Neural cell (in vitro differentiated cells): ENCODE measurements around the gene KRT7. TPM values are rescaled to one million over a fixed set of nuclear protein-coding genes. Genes with fewer than 3 reads are reported as not detected.

ENCODE experiments used
- H2AFZ ChIP-seq: fragments of 200-600, 300-800 bp; sonication (generic), shearing (Covaris generic); 2 replicates; pipeline ENCODE4 v1.6.0; 2014; ENCODE audit warnings: low read depth, mild to moderate bottlenecking, antibody characterized with exemption, low read length, moderate library complexity
- H3F3A ChIP-seq: fragments of 200-600 bp; shearing (Covaris generic); 2 replicates; pipeline ENCODE4 v1.6.1; 2016; ENCODE audit warnings: mild to moderate bottlenecking, moderate library complexity, mixed read lengths, antibody characterized with exemption, low read length; ENCODE audit not compliant: insufficient read depth, poor library complexity, severe bottlenecking
- H3K27ac ChIP-seq: fragments of 200-600, 300-800 bp; sonication (generic), shearing (Covaris generic); 2 replicates; pipeline ENCODE4 v1.5.1; 2014; ENCODE audit warnings: mild to moderate bottlenecking, low read length, moderate library complexity
- H3K27me3 ChIP-seq: fragments of 300-800, 200-600 bp; sonication (generic), shearing (Covaris generic); 2 replicates; pipeline ENCODE4 v1.6.0; 2014; ENCODE audit warnings: mild to moderate bottlenecking, low read depth, low read length, moderate library complexity; ENCODE audit not compliant: insufficient read depth
- H3K36me3 ChIP-seq: fragments of 300-800, 200-600 bp; sonication (generic), shearing (Covaris generic); 2 replicates; pipeline ENCODE4 v1.5.1; 2014; ENCODE audit warnings: mild to moderate bottlenecking, antibody characterized with exemption, low read length, moderate library complexity; ENCODE audit not compliant: insufficient read depth
- H3K4me2 ChIP-seq: fragments of 300-800, 200-600 bp; sonication (generic), shearing (Covaris generic); 2 replicates; pipeline ENCODE4 v1.6.0; 2014; ENCODE audit warnings: mild to moderate bottlenecking, low read length
- H3K4me3 ChIP-seq: fragments of 300-800, 200-600 bp; sonication (generic), shearing (Covaris generic); 2 replicates; pipeline ENCODE4 v1.5.1; 2014; ENCODE audit warnings: mild to moderate bottlenecking, low read length, moderate library complexity
- H3K79me2 ChIP-seq: fragments of 200-600 bp; shearing (Covaris generic); replicated peaks from 2 replicates; pipeline ENCODE4 v1.6.0; 2014; ENCODE audit warnings: mild to moderate bottlenecking, low read length, moderate library complexity; ENCODE audit not compliant: insufficient read depth
- H3K9ac ChIP-seq: fragments of 300-800, 200-600 bp; sonication (generic), shearing (Covaris generic); 2 replicates; pipeline ENCODE4 v1.6.1; 2016; ENCODE audit warnings: mild to moderate bottlenecking, low read length, mixed read lengths
- H3K9me2 ChIP-seq: fragments of 200-600 bp; shearing (Covaris generic); 2 replicates; pipeline ENCODE4 v1.6.1; 2016; ENCODE audit warnings: mild to moderate bottlenecking, low read length, mixed read lengths; ENCODE audit not compliant: insufficient read depth
- H3K9me3 ChIP-seq: fragments of 200-600, 300-800 bp; sonication (generic), shearing (Covaris generic); 2 replicates; pipeline ENCODE4 v1.6.1; 2016; ENCODE audit warnings: mild to moderate bottlenecking, mixed run types, low read length, moderate library complexity, mixed read lengths
- H4K20me1 ChIP-seq: fragments of 200-600 bp; shearing (Covaris generic); 2 replicates; pipeline ENCODE4 v1.6.1; 2016; ENCODE audit warnings: mild to moderate bottlenecking, mixed run types; ENCODE audit not compliant: insufficient read depth
- EP300 ChIP-seq: fragments of 450-650 bp; conservative IDR thresholded peaks from 2 replicates; pipeline ENCODE4 v1.6.1; 2014; ENCODE audit warnings: antibody characterized with exemption, mild to moderate bottlenecking, moderate library complexity; ENCODE audit not compliant: poor library complexity, severe bottlenecking
- EZH2 ChIP-seq: fragments of 200-600, 300-800 bp; shearing (Covaris generic), sonication (generic); IDR thresholded peaks from 2 replicates; pipeline ENCODE4 v1.6.1; 2014; ENCODE audit warnings: antibody characterized with exemption, low read length, borderline replicate concordance, mild to moderate bottlenecking; ENCODE audit not compliant: insufficient read depth, poor library complexity, severe bottlenecking
- MXI1 ChIP-seq: fragments of 450-650 bp; conservative IDR thresholded peaks from 2 replicates; pipeline ENCODE4 v1.6.1; 2014; ENCODE audit warnings: antibody characterized with exemption, mild to moderate bottlenecking; ENCODE audit not compliant: poor library complexity, severe bottlenecking
- POLR2AphosphoS5 ChIP-seq: IDR thresholded peaks from 2 replicates; pipeline ENCODE4 v1.6.1; 2012
- RAD21 ChIP-seq: fragments of 450-650 bp; conservative IDR thresholded peaks from 2 replicates; pipeline ENCODE4 v1.6.1; 2014; ENCODE audit warnings: antibody characterized with exemption, mild to moderate bottlenecking, moderate library complexity
- SMC3 ChIP-seq: fragments of 450-650 bp; conservative IDR thresholded peaks from 2 replicates; pipeline ENCODE4 v1.6.1; 2014; ENCODE audit warnings: antibody characterized with exemption, mild to moderate bottlenecking, moderate library complexity; ENCODE audit not compliant: poor library complexity
- TAF1 ChIP-seq: IDR thresholded peaks from 2 replicates; pipeline ENCODE4 v1.6.1; 2012; ENCODE audit warnings: low read depth
- polyA plus RNA-seq: library from polyadenylated mRNA; depleted of rRNA; stranded (reverse); fragments of >200 nt; gene quantifications from 2 replicates; pipeline ENCODE4 v1.2.3, GENCODE V29; 2014
- TF ChIP-seq, protein P1 (sequence below): fragments of 450-650 bp; IDR thresholded peaks from 2 replicates; pipeline ENCODE4 v1.5.1; 2014; ENCODE audit warnings: antibody characterized with exemption, mild to moderate bottlenecking, moderate library complexity; ENCODE audit not compliant: poor library complexity, severe bottlenecking
- TF ChIP-seq, protein P2 (sequence below): IDR thresholded peaks from 2 replicates; pipeline ENCODE4 v1.6.1; 2012; ENCODE audit warnings: borderline replicate concordance

KRT7 gene
- polyA plus RNA-seq, 1 donor from 2014 or later: not detected

DNA sequence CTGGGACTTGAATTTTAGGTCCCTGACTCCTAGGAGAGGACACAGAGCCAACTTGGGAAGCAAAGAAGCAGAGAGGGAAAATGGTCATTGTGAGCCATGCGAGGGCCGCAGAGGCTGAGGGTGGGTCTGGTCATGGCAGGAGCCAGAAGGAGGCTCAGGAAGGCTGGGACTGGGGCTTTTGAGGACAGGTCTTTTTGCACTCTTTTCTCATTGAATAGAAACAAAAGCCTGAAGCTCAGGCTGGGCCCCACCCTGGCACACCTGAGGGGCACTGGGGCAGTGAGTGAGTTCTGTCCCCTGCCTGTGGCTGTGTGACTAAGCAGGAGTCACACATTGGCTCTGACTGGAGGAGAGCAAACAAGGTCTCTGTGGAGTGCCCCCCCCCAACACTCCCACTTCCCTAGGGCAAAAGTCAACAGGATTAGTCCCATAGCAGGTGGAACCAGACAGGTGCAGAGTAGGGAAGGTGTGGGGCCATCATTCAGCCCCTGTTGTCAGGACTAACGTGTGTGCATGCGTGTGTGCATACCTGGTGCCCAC, 2.8 kb downstream of the KRT7 start:
- no peak overlapping the region for H3K4me3 ChIP-seq
- no peaks in the 10 kb centered on the region for H4K20me1 ChIP-seq
- no peak overlapping the region for H3K27ac ChIP-seq
- H2AFZ ChIP-seq: no peak overlapping the region
- no peak overlapping the region for H3K4me2 ChIP-seq
- H3K9ac ChIP-seq: no peak overlapping the region
- H3K9me3 ChIP-seq: no peaks in the 10 kb centered on the region
- H3K36me3 ChIP-seq: no peaks in the 10 kb centered on the region
- peaks cover 40% of the 10 kb centered on the region for H3K27me3 ChIP-seq
- H3K9me2 ChIP-seq: no peaks in the 10 kb centered on the region
- no peaks in the 10 kb centered on the region for H3K79me2 ChIP-seq
- H3F3A ChIP-seq: no peaks in the 10 kb centered on the region
- TF ChIP-seq TAF1 (no peak), RAD21 (no peak), POLR2AphosphoS5 (no peak), EZH2 (no peak), SMC3 (no peak), MXI1 (no peak)
- TF ChIP-seq, protein P1, sequence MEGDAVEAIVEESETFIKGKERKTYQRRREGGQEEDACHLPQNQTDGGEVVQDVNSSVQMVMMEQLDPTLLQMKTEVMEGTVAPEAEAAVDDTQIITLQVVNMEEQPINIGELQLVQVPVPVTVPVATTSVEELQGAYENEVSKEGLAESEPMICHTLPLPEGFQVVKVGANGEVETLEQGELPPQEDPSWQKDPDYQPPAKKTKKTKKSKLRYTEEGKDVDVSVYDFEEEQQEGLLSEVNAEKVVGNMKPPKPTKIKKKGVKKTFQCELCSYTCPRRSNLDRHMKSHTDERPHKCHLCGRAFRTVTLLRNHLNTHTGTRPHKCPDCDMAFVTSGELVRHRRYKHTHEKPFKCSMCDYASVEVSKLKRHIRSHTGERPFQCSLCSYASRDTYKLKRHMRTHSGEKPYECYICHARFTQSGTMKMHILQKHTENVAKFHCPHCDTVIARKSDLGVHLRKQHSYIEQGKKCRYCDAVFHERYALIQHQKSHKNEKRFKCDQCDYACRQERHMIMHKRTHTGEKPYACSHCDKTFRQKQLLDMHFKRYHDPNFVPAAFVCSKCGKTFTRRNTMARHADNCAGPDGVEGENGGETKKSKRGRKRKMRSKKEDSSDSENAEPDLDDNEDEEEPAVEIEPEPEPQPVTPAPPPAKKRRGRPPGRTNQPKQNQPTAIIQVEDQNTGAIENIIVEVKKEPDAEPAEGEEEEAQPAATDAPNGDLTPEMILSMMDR: no peak

GRCh38 chr12:52236386-52237050, 3.5 kb downstream of the KRT7 start:
- H3K27me3 ChIP-seq: peaks cover 36% of the 10 kb centered on the region
- no peak overlapping the region for H3K9ac ChIP-seq

More at GRCh38 chr12:52236386-52237050, 3.5 kb downstream of the KRT7 start:
- H3K27ac ChIP-seq: no peak overlapping the region
- no peaks in the 10 kb centered on the region for H3F3A ChIP-seq
- no peak for TF ChIP-seq MXI1
- TF ChIP-seq SMC3: no peak
- no peak for TF ChIP-seq POLR2AphosphoS5
- TF ChIP-seq EZH2: no peak
- TF ChIP-seq TAF1: no peak
- TF ChIP-seq, protein P1: no peak
- TF ChIP-seq, protein P2, sequence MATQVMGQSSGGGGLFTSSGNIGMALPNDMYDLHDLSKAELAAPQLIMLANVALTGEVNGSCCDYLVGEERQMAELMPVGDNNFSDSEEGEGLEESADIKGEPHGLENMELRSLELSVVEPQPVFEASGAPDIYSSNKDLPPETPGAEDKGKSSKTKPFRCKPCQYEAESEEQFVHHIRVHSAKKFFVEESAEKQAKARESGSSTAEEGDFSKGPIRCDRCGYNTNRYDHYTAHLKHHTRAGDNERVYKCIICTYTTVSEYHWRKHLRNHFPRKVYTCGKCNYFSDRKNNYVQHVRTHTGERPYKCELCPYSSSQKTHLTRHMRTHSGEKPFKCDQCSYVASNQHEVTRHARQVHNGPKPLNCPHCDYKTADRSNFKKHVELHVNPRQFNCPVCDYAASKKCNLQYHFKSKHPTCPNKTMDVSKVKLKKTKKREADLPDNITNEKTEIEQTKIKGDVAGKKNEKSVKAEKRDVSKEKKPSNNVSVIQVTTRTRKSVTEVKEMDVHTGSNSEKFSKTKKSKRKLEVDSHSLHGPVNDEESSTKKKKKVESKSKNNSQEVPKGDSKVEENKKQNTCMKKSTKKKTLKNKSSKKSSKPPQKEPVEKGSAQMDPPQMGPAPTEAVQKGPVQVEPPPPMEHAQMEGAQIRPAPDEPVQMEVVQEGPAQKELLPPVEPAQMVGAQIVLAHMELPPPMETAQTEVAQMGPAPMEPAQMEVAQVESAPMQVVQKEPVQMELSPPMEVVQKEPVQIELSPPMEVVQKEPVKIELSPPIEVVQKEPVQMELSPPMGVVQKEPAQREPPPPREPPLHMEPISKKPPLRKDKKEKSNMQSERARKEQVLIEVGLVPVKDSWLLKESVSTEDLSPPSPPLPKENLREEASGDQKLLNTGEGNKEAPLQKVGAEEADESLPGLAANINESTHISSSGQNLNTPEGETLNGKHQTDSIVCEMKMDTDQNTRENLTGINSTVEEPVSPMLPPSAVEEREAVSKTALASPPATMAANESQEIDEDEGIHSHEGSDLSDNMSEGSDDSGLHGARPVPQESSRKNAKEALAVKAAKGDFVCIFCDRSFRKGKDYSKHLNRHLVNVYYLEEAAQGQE: no peak
- TF ChIP-seq EP300: no peak
- TF ChIP-seq RAD21: no peak
- H3K9me3 ChIP-seq: no peaks in the 10 kb centered on the region
- H2AFZ ChIP-seq: no peak overlapping the region
- H4K20me1 ChIP-seq: no peaks in the 10 kb centered on the region
- H3K9me2 ChIP-seq: no peaks in the 10 kb centered on the region
- no peaks in the 10 kb centered on the region for H3K79me2 ChIP-seq
- H3K4me2 ChIP-seq: no peak overlapping the region
- H3K36me3 ChIP-seq: no peaks in the 10 kb centered on the region
- no peak overlapping the region for H3K4me3 ChIP-seq
